ENCODE measurements around the gene UTP15.

The UTP15 gene

DNA sequence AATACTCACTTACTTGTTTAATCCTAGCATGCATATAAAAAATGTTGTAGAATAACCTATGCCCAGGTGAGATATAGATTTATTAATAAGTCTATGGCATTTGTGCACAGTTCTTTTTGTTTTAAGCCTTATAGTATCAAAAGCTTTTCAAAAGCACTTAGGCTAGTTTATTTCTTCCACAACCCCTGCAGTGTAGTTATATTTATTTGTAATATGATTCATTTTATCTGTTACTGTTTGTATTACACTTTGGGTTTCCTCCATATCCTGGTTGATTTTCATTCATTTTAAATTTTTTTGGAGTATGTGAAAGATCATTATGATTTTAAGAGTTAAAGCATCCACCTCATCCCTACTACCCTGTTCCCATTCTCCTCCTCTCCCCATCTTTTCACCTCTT lies 41.7 kb downstream of the UTP15 start:
- Histone ChIP-seq H3K27me3 (ENCODE audit: insufficient read depth, low read depth, severe bottlenecking) (no peaks in the 10 kb centered on the region), H3K27ac (no peak overlapping the region), H3K4me3 (ENCODE audit: low read depth, low read length) (no peak overlapping the region), H3K36me3 (no peaks in the 10 kb centered on the region), H3K9me3 (ENCODE audit: severe bottlenecking) (no peaks in the 10 kb centered on the region)
- DNase-seq: no peak
- TF ChIP-seq, protein P1, sequence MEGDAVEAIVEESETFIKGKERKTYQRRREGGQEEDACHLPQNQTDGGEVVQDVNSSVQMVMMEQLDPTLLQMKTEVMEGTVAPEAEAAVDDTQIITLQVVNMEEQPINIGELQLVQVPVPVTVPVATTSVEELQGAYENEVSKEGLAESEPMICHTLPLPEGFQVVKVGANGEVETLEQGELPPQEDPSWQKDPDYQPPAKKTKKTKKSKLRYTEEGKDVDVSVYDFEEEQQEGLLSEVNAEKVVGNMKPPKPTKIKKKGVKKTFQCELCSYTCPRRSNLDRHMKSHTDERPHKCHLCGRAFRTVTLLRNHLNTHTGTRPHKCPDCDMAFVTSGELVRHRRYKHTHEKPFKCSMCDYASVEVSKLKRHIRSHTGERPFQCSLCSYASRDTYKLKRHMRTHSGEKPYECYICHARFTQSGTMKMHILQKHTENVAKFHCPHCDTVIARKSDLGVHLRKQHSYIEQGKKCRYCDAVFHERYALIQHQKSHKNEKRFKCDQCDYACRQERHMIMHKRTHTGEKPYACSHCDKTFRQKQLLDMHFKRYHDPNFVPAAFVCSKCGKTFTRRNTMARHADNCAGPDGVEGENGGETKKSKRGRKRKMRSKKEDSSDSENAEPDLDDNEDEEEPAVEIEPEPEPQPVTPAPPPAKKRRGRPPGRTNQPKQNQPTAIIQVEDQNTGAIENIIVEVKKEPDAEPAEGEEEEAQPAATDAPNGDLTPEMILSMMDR (IDR thresholded peaks at IDR 0.05; ENCODE audit: low read depth, low read length): no peak

DNA sequence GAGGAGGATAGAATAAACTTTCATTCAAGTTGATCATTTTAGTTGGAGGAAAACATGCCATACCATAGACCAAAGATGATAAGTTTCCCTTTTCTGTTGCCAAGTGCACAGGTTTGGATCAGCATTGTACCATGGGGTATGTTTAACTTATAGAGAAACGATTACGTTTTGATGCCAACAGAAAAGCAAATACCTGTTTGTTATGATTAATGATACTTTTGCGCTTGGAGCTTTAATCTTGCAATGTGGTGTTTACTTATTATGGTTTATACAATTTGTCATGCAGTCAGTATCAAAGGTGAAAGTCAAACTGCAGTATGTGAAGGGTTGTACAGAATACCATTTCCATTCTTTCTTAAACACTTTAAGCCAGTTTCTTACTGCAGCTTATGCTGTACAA lies 47.3 kb downstream of the UTP15 start:
- no peaks in the 10 kb centered on the region for H3K27me3 ChIP-seq (ENCODE audit: insufficient read depth, low read depth, severe bottlenecking)
- TF ChIP-seq, protein P1 (IDR thresholded peaks at IDR 0.05; ENCODE audit: low read depth, low read length): no peak
- H3K4me3 ChIP-seq (ENCODE audit: low read depth, low read length): no peak overlapping the region
- no peaks in the 10 kb centered on the region for H3K36me3 ChIP-seq
- no peaks in the 10 kb centered on the region for H3K9me3 ChIP-seq (ENCODE audit: severe bottlenecking)
- no peak for DNase-seq
- no peak overlapping the region for H3K27ac ChIP-seq

DNA sequence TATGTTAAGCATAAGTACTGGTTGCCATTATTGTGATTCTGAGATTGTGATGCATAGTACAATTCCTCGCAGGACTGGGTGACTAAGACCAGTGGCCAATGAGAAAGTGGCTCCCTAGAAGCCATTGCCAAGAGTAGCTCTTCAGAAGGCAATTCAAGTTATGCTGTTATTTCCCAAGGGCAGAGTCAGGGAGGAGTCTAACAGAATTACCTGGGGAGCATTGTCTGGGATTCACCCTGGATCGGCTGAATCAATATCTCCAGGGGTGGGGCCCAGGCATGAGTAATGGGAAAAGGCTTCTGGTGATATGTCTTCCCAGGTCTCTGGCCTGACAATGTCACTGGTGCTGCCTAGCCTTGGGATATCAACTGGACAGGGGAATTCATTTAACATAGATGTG lies 49.5 kb downstream of the UTP15 start:
- TF ChIP-seq, protein P1 (IDR thresholded peaks at IDR 0.05; ENCODE audit: low read depth, low read length): no peak
- DNase-seq: no peak
- no peak overlapping the region for H3K27ac ChIP-seq

DNA sequence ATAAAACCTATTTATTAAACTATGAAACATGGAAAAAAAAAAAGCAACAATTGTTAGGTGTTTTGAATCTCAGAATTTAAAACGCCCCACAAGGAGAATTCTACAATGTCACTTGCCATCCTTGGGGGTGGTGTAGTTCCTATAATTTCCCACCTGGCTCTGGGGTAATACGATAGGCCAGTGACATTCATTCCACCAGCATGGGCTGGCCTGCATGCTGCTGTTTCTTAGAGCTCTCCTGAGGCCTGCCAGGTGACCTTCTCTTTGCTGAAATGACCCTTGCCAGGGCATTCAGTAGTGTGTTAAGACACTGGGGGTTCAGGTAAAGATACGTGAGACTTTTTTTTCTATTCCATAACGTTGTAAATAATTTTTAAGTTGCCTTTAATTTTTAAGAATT lies 50.4 kb downstream of the UTP15 start:
- no peak for DNase-seq
- Histone ChIP-seq H3K4me3 (ENCODE audit: low read depth, low read length) (no peak overlapping the region), H3K27ac (no peak overlapping the region), H3K27me3 (ENCODE audit: insufficient read depth, low read depth, severe bottlenecking) (no peaks in the 10 kb centered on the region), H3K9me3 (ENCODE audit: severe bottlenecking) (no peaks in the 10 kb centered on the region), H3K36me3 (no peaks in the 10 kb centered on the region)
- TF ChIP-seq, protein P1 (IDR thresholded peaks at IDR 0.05; ENCODE audit: low read depth, low read length): no peak

More for the DNA sequence above, 49.5 kb downstream of the UTP15 start:
- no peaks in the 10 kb centered on the region for H3K27me3 ChIP-seq (ENCODE audit: insufficient read depth, low read depth, severe bottlenecking)
- no peaks in the 10 kb centered on the region for H3K9me3 ChIP-seq (ENCODE audit: severe bottlenecking)
- no peak overlapping the region for H3K4me3 ChIP-seq (ENCODE audit: low read depth, low read length)
- no peaks in the 10 kb centered on the region for H3K36me3 ChIP-seq

DNA sequence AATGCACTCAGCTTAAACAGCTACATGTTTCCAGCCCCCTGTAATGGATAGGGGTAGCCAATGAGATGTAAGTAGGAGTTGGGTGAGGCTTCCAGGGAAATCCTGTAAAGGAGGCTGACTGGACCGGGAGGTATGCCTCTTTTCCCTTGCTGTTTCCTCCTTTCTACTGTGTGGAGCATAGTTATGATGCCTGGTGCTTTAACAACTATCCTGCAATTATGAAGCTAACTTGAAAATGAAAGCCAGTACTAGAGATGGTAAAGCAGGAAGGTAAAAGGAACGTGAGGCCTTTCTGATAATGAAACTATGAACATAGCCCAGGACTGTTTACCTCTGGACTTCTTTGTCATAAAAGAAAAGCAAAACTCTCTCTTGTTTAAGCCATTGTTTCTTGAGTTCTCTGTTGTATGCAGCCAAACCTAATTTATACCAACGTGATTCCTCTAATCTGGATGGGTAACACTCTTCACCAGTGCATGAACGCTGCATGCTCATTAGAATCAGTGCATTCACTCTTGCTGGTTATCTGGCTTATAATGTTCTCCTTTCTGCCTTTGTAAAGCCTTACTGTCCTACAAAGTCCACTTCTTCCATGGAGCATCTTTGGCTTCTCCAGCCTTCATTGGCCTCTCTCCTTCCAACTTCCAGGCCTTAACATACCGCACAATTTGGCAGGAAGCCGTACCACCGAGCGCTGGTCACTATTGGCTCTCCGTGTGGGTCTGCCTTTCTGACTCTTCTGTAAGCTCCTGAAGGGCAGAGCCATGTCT lies 52.2 kb downstream of the UTP15 start:
- TF ChIP-seq, protein P1 (IDR thresholded peaks at IDR 0.05; ENCODE audit: low read depth, low read length): no peak
- Histone ChIP-seq H3K27ac (no peak overlapping the region), H3K4me3 (ENCODE audit: low read depth, low read length) (no peak overlapping the region)

More for the DNA sequence above, 52.2 kb downstream of the UTP15 start:
- no peaks in the 10 kb centered on the region for H3K9me3 ChIP-seq (ENCODE audit: severe bottlenecking)
- H3K27me3 ChIP-seq (ENCODE audit: insufficient read depth, low read depth, severe bottlenecking): no peaks in the 10 kb centered on the region
- DNase-seq: no peak
- H3K36me3 ChIP-seq: no peaks in the 10 kb centered on the region

Data from WERI-Rb-1 (cell line).